ENCODE data around the gene ANKRD34C.

ANKRD34C gene

DNA sequence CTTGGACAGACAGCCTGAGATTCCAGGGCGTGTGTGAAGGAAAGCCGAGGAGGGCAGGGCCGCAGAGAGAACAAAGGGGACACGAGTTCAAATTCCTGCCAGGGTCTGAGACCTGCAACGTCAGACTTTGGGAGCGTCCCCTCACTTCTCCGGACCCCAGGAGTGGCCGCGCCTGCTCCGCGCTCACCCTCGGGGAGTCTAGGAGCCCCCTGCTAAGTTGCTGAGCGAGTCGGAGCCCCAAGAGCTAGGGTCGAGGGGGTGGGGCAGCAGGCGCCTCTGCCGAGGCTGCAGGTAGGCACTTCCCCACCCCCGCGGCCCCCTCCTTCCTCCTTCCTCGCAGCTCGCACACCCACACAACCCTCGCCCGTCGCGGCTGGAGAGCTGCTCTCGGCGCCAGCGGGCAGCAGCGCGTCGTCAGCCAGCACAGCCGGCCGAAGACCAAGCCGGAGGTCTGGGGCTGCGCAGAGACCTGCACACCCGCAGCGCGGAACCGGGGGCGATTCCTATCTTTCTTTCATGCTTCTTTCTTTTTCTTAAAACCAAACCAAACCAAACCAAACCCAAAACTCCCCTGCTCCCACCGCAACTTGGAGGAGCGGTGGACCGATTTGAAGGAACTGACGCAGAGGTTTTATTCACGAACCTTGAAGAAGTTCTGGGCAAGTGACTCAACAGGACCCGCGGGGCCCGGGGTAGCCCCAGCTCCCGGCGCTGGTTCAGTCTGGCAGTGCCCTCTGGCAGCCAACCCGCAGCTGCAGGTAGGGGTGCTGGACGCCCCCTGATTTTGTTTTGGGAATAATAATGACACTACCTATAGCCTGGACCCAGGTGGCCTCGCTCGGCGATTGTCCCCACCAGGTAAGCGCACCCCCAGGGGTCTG lies at the start of gene ANKRD34C:
Gene ANKRD34C, plus strand, starts transcription at position 352 of the 881 bp plus-strand sequence. CDS start 10,563 bp downstream, outside the sequence.
- DNase-seq (ENCODE audit: low read depth in 2 of 2): no peak
- TF ChIP-seq, protein P1, sequence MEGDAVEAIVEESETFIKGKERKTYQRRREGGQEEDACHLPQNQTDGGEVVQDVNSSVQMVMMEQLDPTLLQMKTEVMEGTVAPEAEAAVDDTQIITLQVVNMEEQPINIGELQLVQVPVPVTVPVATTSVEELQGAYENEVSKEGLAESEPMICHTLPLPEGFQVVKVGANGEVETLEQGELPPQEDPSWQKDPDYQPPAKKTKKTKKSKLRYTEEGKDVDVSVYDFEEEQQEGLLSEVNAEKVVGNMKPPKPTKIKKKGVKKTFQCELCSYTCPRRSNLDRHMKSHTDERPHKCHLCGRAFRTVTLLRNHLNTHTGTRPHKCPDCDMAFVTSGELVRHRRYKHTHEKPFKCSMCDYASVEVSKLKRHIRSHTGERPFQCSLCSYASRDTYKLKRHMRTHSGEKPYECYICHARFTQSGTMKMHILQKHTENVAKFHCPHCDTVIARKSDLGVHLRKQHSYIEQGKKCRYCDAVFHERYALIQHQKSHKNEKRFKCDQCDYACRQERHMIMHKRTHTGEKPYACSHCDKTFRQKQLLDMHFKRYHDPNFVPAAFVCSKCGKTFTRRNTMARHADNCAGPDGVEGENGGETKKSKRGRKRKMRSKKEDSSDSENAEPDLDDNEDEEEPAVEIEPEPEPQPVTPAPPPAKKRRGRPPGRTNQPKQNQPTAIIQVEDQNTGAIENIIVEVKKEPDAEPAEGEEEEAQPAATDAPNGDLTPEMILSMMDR (IDR thresholded peaks at IDR 0.05; ENCODE audit: low read depth, low read length): no peak
- no peak within 1 kb of the TSS for H3K4me3 ChIP-seq (replicated peaks in 1 of 2; ENCODE audit: low read depth in 2 of 2, low read length in 2 of 2)

DNA sequence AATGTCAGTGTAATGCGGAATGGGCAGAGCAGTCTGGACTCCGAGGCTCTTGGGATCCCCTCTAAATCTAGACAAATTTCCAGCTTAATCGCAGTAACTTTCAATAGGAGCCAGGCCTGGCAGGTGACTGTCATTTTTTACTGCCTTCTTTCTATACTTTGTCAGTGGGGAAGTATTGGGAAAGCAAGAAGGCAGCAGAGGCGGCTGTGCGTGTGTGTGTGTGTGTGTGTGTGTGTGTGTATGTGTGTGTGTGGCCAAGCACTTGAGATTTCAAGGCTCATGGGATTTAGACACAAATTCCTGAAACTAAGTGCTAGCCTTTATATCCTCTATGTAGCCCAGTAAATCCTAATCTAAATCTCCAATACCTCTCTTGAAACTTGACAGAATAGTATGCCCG lies 49.3 kb upstream of the ANKRD34C start:
- no peak for DNase-seq (ENCODE audit: low read depth in 2 of 2)
- no peak overlapping the region for H3K4me3 ChIP-seq (replicated peaks in 1 of 2; ENCODE audit: low read depth in 2 of 2, low read length in 2 of 2)
- TF ChIP-seq, protein P1 (IDR thresholded peaks at IDR 0.05; ENCODE audit: low read depth, low read length): no peak

DNA sequence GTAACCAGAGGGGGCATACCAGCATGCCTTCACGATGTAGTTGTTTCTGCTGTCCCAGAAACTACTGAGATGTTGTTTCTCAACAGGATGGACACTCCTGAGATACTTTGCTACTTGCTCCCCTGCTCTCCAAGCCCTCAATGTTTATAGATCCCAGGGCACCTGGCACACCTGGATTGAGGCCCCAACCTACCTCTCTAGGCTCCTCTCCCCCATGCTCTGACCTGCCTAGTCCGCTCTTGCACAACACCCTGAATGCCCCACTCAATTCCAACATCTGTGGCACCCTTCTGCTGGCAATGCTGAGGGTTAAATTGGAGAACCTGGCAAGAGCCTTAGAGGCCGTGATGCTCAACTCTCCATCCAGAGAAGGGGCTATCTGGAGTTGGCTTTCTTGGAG lies 42.5 kb upstream of the ANKRD34C start:
- DNase-seq (ENCODE audit: low read depth in 2 of 2): no peak
- TF ChIP-seq, protein P1 (IDR thresholded peaks at IDR 0.05; ENCODE audit: low read depth, low read length): no peak
- no peak overlapping the region for H3K4me3 ChIP-seq (replicated peaks in 1 of 2; ENCODE audit: low read depth in 2 of 2, low read length in 2 of 2)

DNA sequence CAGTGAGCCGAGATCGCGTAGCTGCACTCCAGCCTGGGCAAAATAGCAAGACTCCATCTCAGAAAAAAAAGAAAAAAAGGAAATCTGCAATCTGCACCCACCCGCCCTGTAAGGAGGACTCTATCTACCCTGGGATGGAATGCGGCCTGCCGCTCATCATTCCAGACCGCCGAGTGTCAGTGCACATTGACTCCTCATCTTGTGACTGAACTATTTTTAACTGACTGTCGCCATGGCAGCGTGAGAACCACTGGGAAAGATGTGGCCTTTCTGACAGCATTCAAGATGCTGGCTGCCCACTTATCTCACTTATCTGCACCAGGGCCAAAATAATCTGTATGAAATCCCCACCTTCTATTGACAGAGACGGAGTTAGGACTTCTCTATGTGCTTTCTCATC lies 38.8 kb upstream of the ANKRD34C start:
- peak; percentile 1 to 12 for DNase-seq (ENCODE audit: low read depth in 2 of 2)
- TF ChIP-seq, protein P1 (IDR thresholded peaks at IDR 0.05; ENCODE audit: low read depth, low read length): no peak
- no peak overlapping the region for H3K4me3 ChIP-seq (replicated peaks in 1 of 2; ENCODE audit: low read depth in 2 of 2, low read length in 2 of 2)

DNA sequence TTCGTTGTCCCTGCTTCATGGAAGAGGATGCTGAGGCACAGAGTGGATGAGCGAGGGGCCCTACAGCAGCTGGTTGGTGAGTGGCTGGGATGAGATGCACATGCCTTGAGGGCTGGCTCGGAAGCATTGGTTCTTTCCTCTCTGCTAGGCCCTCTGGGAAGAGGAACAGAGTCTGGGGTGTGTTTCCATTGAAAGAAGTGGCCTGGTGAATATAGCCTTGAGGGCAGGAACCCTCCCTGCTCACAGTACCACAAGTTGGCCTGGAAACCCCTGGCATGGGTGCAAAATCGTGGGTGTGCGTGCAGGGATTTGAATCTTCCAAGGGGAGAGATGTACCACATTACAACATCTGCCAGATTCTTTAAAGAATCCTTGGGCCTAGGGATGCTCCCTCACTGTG lies 37.6 kb upstream of the ANKRD34C start:
- no peak overlapping the region for H3K4me3 ChIP-seq (replicated peaks in 1 of 2; ENCODE audit: low read depth in 2 of 2, low read length in 2 of 2)
- DNase-seq (ENCODE audit: low read depth in 2 of 2): no peak
- TF ChIP-seq, protein P1 (IDR thresholded peaks at IDR 0.05; ENCODE audit: low read depth, low read length): no peak

DNA sequence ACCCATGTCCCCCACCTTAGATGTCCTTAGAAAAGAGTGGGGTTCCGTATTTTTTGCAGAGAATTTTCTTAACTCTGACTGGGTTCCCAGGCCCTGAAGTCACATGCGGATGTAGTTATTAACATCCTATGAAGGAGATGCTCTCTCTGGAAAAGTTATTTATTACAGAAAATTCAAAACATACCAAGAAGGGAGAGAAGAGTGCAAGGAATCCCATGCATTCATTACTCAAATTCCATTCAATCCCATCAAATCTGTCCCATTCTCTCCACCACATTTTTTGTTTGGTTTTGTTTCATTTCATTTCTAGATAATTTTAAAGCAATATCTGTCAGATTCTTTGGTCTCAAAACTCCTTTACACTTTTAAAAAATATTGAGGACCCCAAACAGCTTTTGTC lies 34.3 kb upstream of the ANKRD34C start:
- no peak overlapping the region for H3K4me3 ChIP-seq (replicated peaks in 1 of 2; ENCODE audit: low read depth in 2 of 2, low read length in 2 of 2)
- DNase-seq (ENCODE audit: low read depth in 2 of 2): no peak
- TF ChIP-seq, protein P1 (IDR thresholded peaks at IDR 0.05; ENCODE audit: low read depth, low read length): no peak
